H54 (cell line): Measurements from ENCODE around the gene KRTAP1-1.
"Not testable (repeated sequence)": the region's sequence is repeated elsewhere in the genome, so short reads cannot be mapped to it uniquely, and the experiment has no call there.

Experiments used
- DNase-seq: peaks from one replicate; pipeline ENCODE4 v3.0.0; 2011; ENCODE audit warnings: low spot score, mixed read lengths; ENCODE audit not compliant: insufficient read length
- FAIRE-seq: peaks from 3 replicates; lab custom pipeline; 2011; peaks lifted over from hg19 to GRCh38; lab: Jason Lieb, UNC
- POLR2A ChIP-seq: IDR thresholded peaks from 2 replicates; pipeline ENCODE4 v1.6.1; 2011; ENCODE audit warnings: low read depth, mild to moderate bottlenecking, low read length

KRTAP1-1 gene, protein sequence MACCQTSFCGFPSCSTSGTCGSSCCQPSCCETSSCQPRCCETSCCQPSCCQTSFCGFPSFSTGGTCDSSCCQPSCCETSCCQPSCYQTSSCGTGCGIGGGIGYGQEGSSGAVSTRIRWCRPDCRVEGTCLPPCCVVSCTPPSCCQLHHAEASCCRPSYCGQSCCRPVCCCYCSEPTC

DNA sequence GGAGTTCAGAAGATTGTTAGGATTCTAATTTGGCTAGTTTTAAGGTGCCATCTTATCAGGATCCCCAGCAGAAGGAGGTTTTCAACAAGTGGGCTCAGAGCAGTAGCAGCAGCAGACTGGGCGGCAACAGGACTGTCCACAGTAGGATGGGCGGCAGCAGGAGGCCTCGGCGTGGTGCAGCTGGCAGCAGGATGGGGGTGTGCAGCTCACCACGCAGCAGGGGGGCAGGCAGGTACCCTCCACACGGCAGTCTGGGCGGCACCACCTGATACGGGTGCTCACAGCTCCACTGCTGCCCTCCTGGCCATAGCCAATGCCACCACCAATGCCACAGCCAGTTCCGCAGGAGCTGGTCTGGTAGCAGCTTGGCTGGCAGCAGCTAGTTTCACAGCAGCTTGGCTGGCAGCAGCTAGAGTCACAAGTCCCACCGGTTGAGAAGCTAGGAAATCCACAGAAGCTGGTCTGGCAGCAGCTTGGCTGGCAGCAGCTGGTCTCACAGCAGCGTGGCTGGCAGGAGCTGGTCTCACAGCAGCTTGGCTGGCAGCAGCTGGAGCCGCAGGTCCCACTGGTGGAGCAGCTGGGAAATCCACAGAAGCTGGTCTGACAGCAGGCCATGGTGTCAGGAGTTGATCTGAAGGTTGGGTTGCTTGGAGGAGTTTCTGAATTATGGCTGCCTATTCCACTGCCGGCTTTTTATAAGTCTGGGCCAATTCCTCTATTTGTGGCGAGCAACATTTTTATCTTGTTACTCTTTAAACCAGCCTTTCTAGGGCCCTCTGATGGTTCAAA, at the start of gene KRTAP1-1:
Gene KRTAP1-1 (minus strand): TSS at position 668 of the 789 bp plus-strand sequence. CDS start 53 bp downstream, at position 615.
- FAIRE-seq, DNase-seq: not testable (repeated sequence)

- not testable (repeated sequence) for FAIRE-seq
These were observed 47.6 kb upstream of the KRTAP1-1 start for GRCh38 chr17:41088760-41089352.

GRCh38 chr17:41084100-41084856, 43.0 kb upstream of the KRTAP1-1 start, which contains the start of gene KRTAP4-7:
TSS of gene KRTAP4-7 (plus strand) at chr17:41084150. CDS start at chr17:41084207, 57 bp downstream.
- FAIRE-seq: not testable (repeated sequence)

More at GRCh38 chr17:41088760-41089352, 47.6 kb upstream of the KRTAP1-1 start:
- not testable (repeated sequence) for DNase-seq

DNA sequence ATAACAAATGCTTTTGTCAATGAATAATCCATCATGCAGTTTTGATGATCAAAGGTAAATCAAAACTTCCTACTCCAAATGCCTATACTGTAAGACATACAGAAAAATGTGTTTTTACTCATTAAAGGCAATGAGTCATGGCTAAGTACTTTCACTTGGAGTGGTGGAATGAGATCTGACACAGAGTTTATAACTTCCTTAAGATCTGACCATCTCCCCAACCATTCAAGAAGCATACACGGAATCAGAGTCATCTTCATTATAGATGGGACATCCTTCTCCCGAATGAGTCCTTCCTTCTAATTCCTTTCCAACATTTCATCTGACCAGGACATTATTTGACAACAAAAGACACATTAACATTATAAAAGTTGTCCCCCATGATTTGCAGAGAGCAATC, 42.2 kb upstream of the KRTAP1-1 start:
- peak; percentile 99 for FAIRE-seq

More at GRCh38 chr17:41084100-41084856, 43.0 kb upstream of the KRTAP1-1 start, which contains the start of gene KRTAP4-7:
- DNase-seq: not testable (repeated sequence)

DNA sequence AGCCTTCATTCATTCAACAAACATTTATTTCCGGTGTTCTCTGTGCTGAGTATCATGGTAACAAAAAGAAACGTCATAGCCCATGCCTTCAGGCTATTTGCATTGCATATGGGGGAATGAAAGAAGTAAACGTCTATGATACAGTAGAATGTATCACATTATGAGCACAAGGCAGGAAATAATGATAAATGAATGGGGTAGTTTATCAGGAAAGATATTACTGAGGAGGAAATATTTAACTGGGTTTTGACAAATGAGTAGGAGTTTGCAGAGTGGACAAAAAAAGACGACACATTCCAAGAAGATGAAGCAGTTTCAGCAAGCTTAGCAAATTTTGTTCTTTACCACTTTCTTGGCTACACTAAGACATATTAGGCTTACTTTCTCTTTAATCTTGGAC, 41.4 kb upstream of the KRTAP1-1 start:
- no peak for TF ChIP-seq POLR2A
- FAIRE-seq (no peak), DNase-seq (no peak)

More for the DNA sequence above, 42.2 kb upstream of the KRTAP1-1 start:
- not testable (repeated sequence) for DNase-seq

DNA sequence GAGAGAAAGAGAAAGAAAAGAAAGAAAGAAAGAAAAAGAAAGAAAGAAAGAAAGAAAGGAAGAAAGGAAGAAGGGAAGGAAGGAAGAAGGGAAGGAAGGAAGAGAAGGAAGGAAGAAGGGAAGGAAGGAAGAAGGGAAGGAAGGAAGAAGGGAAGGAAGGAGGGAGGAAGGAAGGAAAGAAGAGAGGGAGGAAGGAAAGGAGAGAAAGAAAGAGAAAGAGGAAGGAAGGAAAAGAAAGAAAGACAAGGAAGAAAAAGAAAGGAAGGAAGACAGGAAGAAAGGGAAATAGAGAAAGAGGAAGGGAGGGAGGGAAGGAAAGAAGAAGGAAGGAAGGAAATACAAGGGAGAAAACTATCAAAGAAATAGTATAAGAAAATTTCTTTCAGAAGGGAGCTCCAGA, 35.5 kb upstream of the KRTAP1-1 start:
- FAIRE-seq: no peak

DNA sequence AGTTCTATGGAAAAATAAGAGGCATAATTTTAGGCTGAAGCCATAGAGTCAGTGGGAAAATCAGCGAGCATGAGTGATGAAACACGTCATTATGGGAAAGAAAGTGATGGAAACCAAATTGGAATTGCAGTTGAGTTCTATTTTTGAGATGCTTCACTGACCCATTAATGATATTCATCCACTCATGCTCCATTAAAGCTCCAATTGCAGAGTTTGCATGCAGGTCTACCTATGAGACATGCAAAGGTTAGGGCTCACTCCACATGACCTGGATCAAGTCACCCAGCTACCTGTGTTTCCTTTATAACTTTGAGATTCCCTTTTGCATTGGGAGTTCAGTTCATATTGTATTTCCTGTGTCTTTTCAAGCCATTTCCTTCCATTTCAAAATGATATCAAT, 32.4 kb upstream of the KRTAP1-1 start:
- TF ChIP-seq POLR2A: no peak
- DNase-seq (no peak), FAIRE-seq (no peak)

More for the DNA sequence above, 35.5 kb upstream of the KRTAP1-1 start:
- TF ChIP-seq POLR2A: no peak
- DNase-seq: no peak

GRCh38 chr17:41071606-41072360, 30.5 kb upstream of the KRTAP1-1 start:
- FAIRE-seq (no peak), DNase-seq (no peak)
- TF ChIP-seq POLR2A: no peak

- FAIRE-seq (no peak), DNase-seq (no peak)
- no peak for TF ChIP-seq POLR2A
These were observed 27.8 kb upstream of the KRTAP1-1 start for GRCh38 chr17:41069031-41069430.

DNA sequence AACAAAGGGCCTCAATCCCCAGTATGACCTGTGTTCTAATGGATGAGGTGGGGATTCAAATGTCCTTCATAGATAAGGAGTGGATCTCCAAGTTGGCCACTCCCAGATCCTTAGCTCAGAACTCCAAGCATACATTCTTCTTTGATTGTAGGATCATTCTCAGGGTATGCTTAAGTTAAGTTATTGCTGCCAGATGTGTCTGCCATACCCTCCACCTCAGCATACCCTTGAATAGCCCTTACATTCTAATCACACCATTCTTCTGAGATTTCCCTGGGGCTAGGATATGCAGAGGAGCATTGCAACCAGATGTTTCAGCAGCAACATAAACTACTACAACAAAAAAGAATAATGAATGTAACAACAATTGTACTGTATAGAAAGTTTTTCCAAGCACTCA, 26.0 kb upstream of the KRTAP1-1 start:
- DNase-seq: no peak
- no peak for FAIRE-seq
- TF ChIP-seq POLR2A: no peak

DNA sequence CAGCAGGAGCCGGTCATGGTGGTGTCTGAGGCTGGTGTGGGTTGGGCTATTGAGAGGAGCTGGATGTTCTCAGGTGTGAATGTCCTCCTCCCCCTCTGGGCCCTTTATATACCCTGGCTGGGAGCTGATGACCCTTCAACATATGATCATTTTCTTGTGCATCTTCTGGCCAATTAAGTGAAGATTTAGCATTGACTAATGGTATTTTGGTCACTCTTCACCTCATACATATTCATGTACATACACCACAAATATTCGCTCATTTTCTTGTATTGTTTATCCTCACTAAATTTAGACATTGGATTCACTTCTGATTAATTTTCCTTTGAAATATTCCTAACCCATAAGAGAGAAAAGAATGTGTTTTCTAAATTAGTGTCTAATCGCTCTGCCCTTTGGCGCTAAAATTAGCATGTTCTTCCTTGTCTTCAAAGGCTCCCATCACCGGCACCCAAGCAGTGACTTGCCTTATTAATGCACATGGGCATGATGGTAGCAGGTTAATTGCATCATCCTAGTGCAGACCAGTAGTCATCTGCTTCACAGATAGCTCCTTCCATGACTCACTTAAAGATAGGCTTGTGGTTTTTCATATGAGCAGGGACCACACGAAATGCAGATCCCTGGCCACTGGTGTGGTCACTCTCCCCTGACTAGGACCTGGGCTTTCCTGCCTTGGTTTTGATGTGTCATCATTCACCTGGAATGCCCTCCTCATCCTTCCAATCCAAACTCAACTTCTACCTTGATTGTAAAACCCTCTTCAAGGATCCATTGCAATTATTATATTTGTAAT, 24.8 kb upstream of the KRTAP1-1 start, which contains the start of gene KRTAP2-4:
Gene KRTAP2-4 (minus strand): TSS at position 51 of the 796 bp plus-strand sequence. CDS start 34 bp downstream, at position 17.
- TF ChIP-seq POLR2A: no peak
- peak; percentile 45 for FAIRE-seq
- DNase-seq: peak; percentile 30

DNA sequence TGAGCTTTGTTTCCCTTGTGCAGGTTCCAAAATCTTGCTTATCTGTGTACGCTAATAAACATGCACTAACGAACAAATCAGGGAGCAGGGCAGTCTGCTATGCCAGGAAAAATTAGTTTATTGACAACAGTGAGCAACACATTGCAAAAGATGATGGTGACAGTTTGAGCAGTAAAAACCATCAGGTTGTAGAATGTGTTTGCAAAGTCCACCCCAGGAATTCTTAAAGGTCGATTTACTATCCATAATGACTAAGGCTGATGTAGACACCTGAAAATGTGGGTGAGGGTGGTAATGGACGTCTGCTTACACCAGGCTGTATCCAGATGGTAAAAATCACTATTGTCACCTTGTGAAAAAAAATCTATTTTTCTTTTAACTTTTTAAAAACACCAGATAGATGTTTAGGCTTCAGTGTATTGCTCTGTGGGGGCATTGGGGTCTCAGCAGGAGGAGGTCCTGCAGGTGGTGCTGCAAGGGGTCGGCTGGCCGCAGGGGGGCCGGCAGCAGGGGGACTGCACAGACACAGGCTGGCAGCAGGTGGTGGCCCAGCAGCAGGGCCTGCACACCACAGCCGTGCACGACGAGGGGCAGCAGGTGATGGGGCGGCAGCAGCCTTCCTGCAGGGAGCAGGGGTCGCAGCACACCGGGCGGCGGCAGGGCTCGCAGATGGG, 23.9 kb upstream of the KRTAP1-1 start:
- DNase-seq, FAIRE-seq: not testable (repeated sequence)
